ENCODE results near the gene SH2D3C. TPM values are rescaled to one million over a fixed set of nuclear protein-coding genes. Genes with fewer than 3 reads are reported as not detected.

Gene SH2D3C
- total and polyA plus RNA-seq, 9 of the 15 experiments (the other 6 are each of a cell fraction or from before 2014, with no cell fraction given), result 0.03 to 1.2 (median 0.22) TPM; not detected in 1

- no peak overlapping the region for H3K4me3 ChIP-seq
- CTCF ChIA-PET (ENCODE audit: low intra/inter-chr PET ratio), result interaction anchor here (0.6 kb wide), 1 partner anchor 255 kb away, joined by 3 read pairs; no protein-coding TSS in a partner anchor
- TF ChIP-seq ZNF212 (CRISPR knock-in tag; IDR thresholded peaks at IDR 0.05) (no peak), HCFC1 (IDR thresholded peaks at IDR 0.05; ENCODE audit: low read depth, low read length) (no peak), NCOR1 (IDR thresholded peaks at IDR 0.05) (no peak), NFIC (IDR thresholded peaks at IDR 0.05) (no peak), CREBBP (IDR thresholded peaks at IDR 0.05; ENCODE audit: low read depth, low read length) (no peak), KLF13 (tag; IDR thresholded peaks at IDR 0.05; ENCODE audit: borderline replicate concordance, low read depth) (no peak), ZBTB34 (CRISPR knock-in tag; IDR thresholded peaks at IDR 0.05) (no peak), RBM25 (IDR thresholded peaks at IDR 0.05; ENCODE audit: low read depth, low read length, severe bottlenecking) (no peak)
- TF ChIP-seq, protein P1, sequence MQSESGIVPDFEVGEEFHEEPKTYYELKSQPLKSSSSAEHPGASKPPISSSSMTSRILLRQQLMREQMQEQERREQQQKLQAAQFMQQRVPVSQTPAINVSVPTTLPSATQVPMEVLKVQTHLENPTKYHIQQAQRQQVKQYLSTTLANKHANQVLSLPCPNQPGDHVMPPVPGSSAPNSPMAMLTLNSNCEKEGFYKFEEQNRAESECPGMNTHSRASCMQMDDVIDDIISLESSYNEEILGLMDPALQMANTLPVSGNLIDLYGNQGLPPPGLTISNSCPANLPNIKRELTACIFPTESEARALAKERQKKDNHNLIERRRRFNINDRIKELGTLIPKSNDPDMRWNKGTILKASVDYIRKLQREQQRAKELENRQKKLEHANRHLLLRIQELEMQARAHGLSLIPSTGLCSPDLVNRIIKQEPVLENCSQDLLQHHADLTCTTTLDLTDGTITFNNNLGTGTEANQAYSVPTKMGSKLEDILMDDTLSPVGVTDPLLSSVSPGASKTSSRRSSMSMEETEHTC (IDR thresholded peaks at IDR 0.05), result no peak
- TF ChIP-seq, protein P2, sequence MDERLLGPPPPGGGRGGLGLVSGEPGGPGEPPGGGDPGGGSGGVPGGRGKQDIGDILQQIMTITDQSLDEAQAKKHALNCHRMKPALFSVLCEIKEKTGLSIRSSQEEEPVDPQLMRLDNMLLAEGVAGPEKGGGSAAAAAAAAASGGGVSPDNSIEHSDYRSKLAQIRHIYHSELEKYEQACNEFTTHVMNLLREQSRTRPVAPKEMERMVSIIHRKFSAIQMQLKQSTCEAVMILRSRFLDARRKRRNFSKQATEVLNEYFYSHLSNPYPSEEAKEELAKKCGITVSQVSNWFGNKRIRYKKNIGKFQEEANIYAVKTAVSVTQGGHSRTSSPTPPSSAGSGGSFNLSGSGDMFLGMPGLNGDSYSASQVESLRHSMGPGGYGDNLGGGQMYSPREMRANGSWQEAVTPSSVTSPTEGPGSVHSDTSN (CRISPR knock-in tag; IDR thresholded peaks at IDR 0.05; ENCODE audit: low read depth), result no peak
- TF ChIP-seq, protein P2 (tag; conservative IDR thresholded peaks at IDR 0.05; ENCODE audit: low read depth), result no peak
- in situ Hi-C loops (cut with MboI) (loop anchor here (5.0 to 10.0 kb wide), 5 partner anchors 43 to 237 kb away; partner anchors contain the start of gene ST6GALNAC4), intact Hi-C loops (cut with micrococcal nuclease) (loop anchor here (10.0 kb wide), 1 partner anchor 295 kb away; no protein-coding TSS in a partner anchor)
- no peak overlapping the region for H3K27ac ChIP-seq (ENCODE audit: extremely low read depth, low read depth, low read length)
- no peaks in the 10 kb centered on the region for H3K36me3 ChIP-seq (ENCODE audit: control insufficient read depth, insufficient read depth, low read length)
- ATAC-seq, result no peak
- no peaks in the 10 kb centered on the region for H3K9me3 ChIP-seq (replicated peaks; ENCODE audit: control insufficient read depth, insufficient read depth, low read depth, low read length)
- H2AFZ ChIP-seq (ENCODE audit: low read depth, low read length), result no peak overlapping the region
- no peak for FAIRE-seq
- no peak overlapping the region for H3K4me2 ChIP-seq (ENCODE audit: insufficient read depth, low read length)
- no peaks in the 10 kb centered on the region for H3K79me2 ChIP-seq (ENCODE audit: control insufficient read depth, insufficient read depth, low read length)
- no peaks in the 10 kb centered on the region; a peak in 1 of 5 replicates for H3K27me3 ChIP-seq (ENCODE audit: control insufficient read depth in 2 of 2, insufficient read depth in 2 of 2, low read length in 2 of 2)
- BruUV-seq (replicated peaks), result no TSS peak
- peaks cover 15 to 52% of the 10 kb centered on the region in 2 experiments for H3K4me1 ChIP-seq (replicated peaks in 1 of 2; ENCODE audit: control insufficient read depth in 2 of 2, insufficient read depth in 2 of 2, low read length in 2 of 2)
- H3K9ac ChIP-seq (ENCODE audit: insufficient read depth in 1 of 2, low read depth in 2 of 2, low read length in 2 of 2), result no peak overlapping the region
- H3K9me1 ChIP-seq (ENCODE audit: control insufficient read depth, insufficient read depth, low read length), result no peaks in the 10 kb centered on the region
- WGBS (ENCODE audit: insufficient coverage, low coverage, missing lambda C conversion rate), result 70% methylated on average over 15 of the region's 19 CpGs
- DNase-seq (ENCODE audit: extremely low read depth in 1 of 4, low spot score in 3 of 4), result no peak
- no peaks in the 10 kb centered on the region; the same call in 1 of the 2 replicates for H4K20me1 ChIP-seq (replicated peaks; ENCODE audit: control insufficient read depth, insufficient read depth, low read length)
- POLR2A ChIA-PET, result interaction anchor here (0.5 to 0.7 kb wide), 2 partner anchors 55 to 139 kb away, joined by 3 to 4 read pairs; no protein-coding TSS in a partner anchor
These were observed 38.7 kb downstream of the SH2D3C start for GRCh38 chr9:127739614-127740330.

All from K562 (cell line).